ENCODE results near the gene POLR2A.

DNA sequence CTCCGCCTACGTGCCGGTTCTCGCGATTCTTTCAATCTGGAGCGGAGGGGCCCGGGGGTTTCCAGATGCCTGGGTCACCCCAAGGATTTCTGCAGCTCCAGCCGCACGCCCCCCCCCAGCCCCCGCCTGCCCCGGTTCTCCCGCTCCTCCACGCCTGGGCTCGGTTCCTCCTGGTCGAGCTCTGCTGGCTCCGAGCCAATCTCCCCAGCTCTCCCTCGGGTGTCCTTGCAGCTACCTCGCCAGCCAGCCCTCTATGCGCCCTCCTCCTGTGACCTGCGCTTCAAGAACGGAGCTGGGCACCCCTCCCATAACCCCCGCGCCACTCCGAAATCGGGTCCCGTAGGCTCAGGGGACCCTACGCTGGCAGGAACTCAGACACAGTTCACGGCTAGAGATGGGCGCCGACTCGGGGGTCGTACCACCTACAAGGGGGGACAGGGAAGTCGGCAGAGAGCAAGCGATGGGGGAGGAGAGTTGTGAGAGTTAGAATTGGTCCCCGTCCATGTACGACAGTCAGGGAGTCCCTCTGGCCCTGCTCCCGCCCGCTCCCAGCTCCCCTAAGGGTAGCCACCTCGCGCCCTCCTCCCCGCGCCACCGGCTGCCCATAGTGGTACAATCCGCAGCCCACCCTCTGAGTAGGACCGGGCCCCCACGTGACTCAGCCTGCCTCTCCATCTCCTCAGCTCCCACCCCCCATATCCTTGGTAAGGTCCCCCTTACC, 43.9 kb upstream of the POLR2A start:
- TF ChIP-seq, protein P1, sequence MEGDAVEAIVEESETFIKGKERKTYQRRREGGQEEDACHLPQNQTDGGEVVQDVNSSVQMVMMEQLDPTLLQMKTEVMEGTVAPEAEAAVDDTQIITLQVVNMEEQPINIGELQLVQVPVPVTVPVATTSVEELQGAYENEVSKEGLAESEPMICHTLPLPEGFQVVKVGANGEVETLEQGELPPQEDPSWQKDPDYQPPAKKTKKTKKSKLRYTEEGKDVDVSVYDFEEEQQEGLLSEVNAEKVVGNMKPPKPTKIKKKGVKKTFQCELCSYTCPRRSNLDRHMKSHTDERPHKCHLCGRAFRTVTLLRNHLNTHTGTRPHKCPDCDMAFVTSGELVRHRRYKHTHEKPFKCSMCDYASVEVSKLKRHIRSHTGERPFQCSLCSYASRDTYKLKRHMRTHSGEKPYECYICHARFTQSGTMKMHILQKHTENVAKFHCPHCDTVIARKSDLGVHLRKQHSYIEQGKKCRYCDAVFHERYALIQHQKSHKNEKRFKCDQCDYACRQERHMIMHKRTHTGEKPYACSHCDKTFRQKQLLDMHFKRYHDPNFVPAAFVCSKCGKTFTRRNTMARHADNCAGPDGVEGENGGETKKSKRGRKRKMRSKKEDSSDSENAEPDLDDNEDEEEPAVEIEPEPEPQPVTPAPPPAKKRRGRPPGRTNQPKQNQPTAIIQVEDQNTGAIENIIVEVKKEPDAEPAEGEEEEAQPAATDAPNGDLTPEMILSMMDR (conservative IDR thresholded peaks at IDR 0.05; ENCODE audit: low read length) = no peak
- no peak for TF ChIP-seq EZH2phosphoT487 (IDR thresholded peaks at IDR 0.05; ENCODE audit: borderline replicate concordance, low read depth, low read length)
